Mesendoderm (in vitro differentiated cells): ENCODE measurements around the gene CHEK2. TPM values are rescaled to one million over a fixed set of nuclear protein-coding genes. Genes with fewer than 3 reads are reported as not detected.
A peak's percentile ranks its signal among the peaks of the same experiment; 100 is the strongest.

Source experiments
- DNase-seq: peaks from one replicate; pipeline ENCODE4 v3.0.0; 2013
- H2AK5ac ChIP-seq: 2 replicates; pipeline ENCODE4 v1.6.1; 2013; ENCODE audit warnings: low read length, inconsistent platforms
- H2BK120ac ChIP-seq: 2 replicates; pipeline ENCODE4 v1.6.1; 2013; ENCODE audit warnings: low read depth, mild to moderate bottlenecking, low read length, moderate library complexity, mixed read lengths
- H2BK15ac ChIP-seq: replicated peaks from 2 replicates; pipeline ENCODE4 v1.6.1; 2013; ENCODE audit warnings: low read depth, mild to moderate bottlenecking, moderate library complexity
- H2BK5ac ChIP-seq: 2 replicates; pipeline ENCODE4 v1.6.1; 2013; ENCODE audit warnings: low read length, inconsistent platforms
- H3K18ac ChIP-seq: 2 replicates; pipeline ENCODE4 v1.6.1; 2013; ENCODE audit warnings: mild to moderate bottlenecking, low read length, mixed read lengths
- H3K23ac ChIP-seq: one replicate; pipeline ENCODE4 v1.6.1; 2013; ENCODE audit warnings: low read length
- H3K27ac ChIP-seq: 2 replicates; pipeline ENCODE4 v1.5.1; 2013; ENCODE audit warnings: low read depth, mild to moderate bottlenecking, inconsistent platforms, low read length, moderate library complexity
- H3K27me3 ChIP-seq: 2 replicates; pipeline ENCODE4 v1.6.1; 2013; ENCODE audit warnings: low read length, control low read depth, mild to moderate bottlenecking, inconsistent platforms; ENCODE audit not compliant: insufficient read depth, poor library complexity
- H3K36me3 ChIP-seq: 2 replicates; pipeline ENCODE4 v1.6.1; 2013; ENCODE audit warnings: low read length, inconsistent platforms; ENCODE audit not compliant: control insufficient read depth, insufficient read depth
- H3K4ac ChIP-seq: one replicate; pipeline ENCODE4 v1.6.1; 2013; ENCODE audit warnings: low read depth, mild to moderate bottlenecking, low read length, moderate library complexity
- H3K4me1 ChIP-seq: 2 replicates; pipeline ENCODE4 v1.6.1; 2013; ENCODE audit warnings: low read depth, low read length, inconsistent platforms; ENCODE audit not compliant: control insufficient read depth
- H3K4me2 ChIP-seq: 2 replicates; pipeline ENCODE4 v1.6.1; 2013; ENCODE audit warnings: low read length
- H3K4me3 ChIP-seq: 2 replicates; pipeline ENCODE4 v1.5.1; 2013; ENCODE audit warnings: mild to moderate bottlenecking, low read length
- H3K56ac ChIP-seq: one replicate; pipeline ENCODE4 v1.6.1; 2013; ENCODE audit warnings: low read length
- H3K79me1 ChIP-seq: 2 replicates; pipeline ENCODE4 v1.6.1; 2013; ENCODE audit warnings: low read length, inconsistent platforms
- H3K79me2 ChIP-seq: 2 replicates; pipeline ENCODE4 v1.6.1; 2013; ENCODE audit warnings: mild to moderate bottlenecking, low read length; ENCODE audit not compliant: control insufficient read depth, insufficient read depth
- H3K9ac ChIP-seq: 2 replicates; pipeline ENCODE4 v1.6.1; 2013; ENCODE audit warnings: low read length, inconsistent platforms
- H4K5ac ChIP-seq: one replicate; pipeline ENCODE4 v1.6.1; 2013; ENCODE audit warnings: low read length
- H4K8ac ChIP-seq: one replicate; pipeline ENCODE4 v1.6.1; 2013; ENCODE audit warnings: low read depth, mild to moderate bottlenecking, control low read depth, low read length, moderate library complexity
- WGBS: extraction: QIAGEN DNeasy Blood & Tissue Kit; methylation state at CpG from one replicate; pipeline ENCODE4 v1.1.7; 2013; ENCODE audit warnings: low lambda C conversion rate, missing lambda C conversion rate; ENCODE audit not compliant: insufficient coverage; ENCODE audit errors: extremely low coverage; 5-methylcytosine and 5-hydroxymethylcytosine counted together
- polyA plus RNA-seq, 2 experiments: library from polyadenylated mRNA; stranded (reverse); fragments of 200-250 nt; gene quantifications; one replicate each; pipeline ENCODE4 v1.2.3, GENCODE V29; 2013

Gene CHEK2
- polyA plus RNA-seq (2013, experiment 1 of 2) = 55.2 TPM
- 55.9 TPM for polyA plus RNA-seq (2013, experiment 2 of 2)

DNA sequence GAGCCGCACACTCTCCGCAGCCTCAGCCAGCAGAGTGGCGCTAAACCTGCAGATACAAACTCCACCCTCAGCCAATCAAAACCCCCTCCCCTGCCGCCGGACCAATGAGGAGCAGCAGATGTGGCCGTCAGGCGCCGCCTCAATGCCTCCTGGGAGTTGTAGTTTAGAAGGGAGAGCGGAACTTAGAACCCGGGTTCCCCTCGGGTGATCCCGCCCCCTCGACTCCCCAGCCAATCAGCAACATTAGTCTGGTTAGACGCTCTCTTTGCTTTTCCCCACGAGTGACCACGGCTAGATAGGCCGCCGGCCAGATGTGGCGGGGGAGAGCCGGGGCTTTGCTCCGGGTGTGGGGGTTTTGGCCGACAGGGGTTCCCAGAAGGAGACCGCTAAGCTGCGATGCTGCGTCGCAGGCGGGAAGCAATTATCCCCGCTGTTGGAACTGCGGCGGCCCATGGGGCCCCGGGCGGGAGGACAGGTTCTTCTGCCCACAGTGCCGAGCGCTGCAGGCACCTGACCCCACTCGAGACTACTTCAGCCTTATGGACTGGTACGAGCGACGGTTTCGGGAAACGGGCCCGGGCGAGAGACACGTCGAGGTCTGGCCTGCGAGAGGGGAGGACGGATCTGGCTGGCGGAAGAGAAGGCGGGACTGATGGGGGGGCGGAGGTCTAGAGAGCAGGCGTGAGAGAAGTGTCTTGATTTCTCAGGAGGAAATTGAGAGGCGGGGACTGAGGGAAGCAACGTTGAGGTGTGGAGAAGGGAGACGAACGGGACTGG lies at the start of gene CHEK2, which contains the start of gene HSCB:
Gene CHEK2, minus strand, starts transcription at position 36 of the 777 bp plus-strand sequence. CDS start 7,099 bp downstream, outside the sequence.
Gene HSCB, plus strand, starts transcription at position 255 of the 777 bp plus-strand sequence. Its CDS starts 57 bp downstream, at position 312.
- Histone ChIP-seq H3K4me2 (peak within 1 kb of the TSS; percentile 80), H3K4me3 (peak within 1 kb of the TSS; percentile 68), H3K23ac (peak within 1 kb of the TSS; percentile 20), H3K56ac (peak within 1 kb of the TSS; percentile 92), H2BK15ac (no peak within 1 kb of the TSS), H4K8ac (no peak within 1 kb of the TSS), H4K5ac (peak within 1 kb of the TSS; percentile 35), H3K27ac (peak within 1 kb of the TSS; percentile 73), H2BK120ac (no peak within 1 kb of the TSS), H3K18ac (peak within 1 kb of the TSS; percentile 89), H2AK5ac (peak within 1 kb of the TSS; percentile 90), H3K4me1 (peaks cover 5% of the 10 kb centered on the region), H3K36me3 (peaks cover 4% of the 10 kb centered on the region), H2BK5ac (peak within 1 kb of the TSS; percentile 47), H3K79me1 (peaks cover 14% of the 10 kb centered on the region), H3K4ac (peak within 1 kb of the TSS; percentile 38), H3K79me2 (peaks cover 23% of the 10 kb centered on the region), H3K9ac (peak within 1 kb of the TSS; percentile 88), H3K27me3 (no peaks in the 10 kb centered on the region)
- peak; percentile 100 for DNase-seq
- WGBS = no CpG with 5 or more reads among the region's 54 CpGs

DNA sequence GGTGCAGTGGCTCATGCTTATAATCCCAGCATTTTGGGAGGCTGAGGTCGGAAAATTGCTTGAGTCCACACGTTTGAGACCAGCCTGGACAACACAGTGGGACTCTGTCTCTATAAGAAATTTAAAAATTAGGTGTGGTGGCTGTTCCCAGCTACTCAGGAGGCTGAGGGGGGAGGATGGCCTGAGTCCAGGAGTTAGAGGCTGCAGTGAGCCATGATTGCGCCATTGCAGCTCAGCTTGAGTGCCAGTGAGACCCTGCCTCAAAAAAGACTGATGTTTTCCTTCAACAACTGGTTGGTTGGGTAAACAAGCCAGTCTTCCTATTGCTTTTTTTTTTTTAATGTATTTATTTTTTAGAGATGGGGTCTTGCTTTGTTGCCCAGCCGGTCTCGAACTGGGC lies 49.5 kb upstream of the CHEK2 start:
- Histone ChIP-seq H3K79me2 (peaks cover 2% of the 10 kb centered on the region), H3K27me3 (no peaks in the 10 kb centered on the region), H3K79me1 (peaks cover 4% of the 10 kb centered on the region), H2BK15ac (no peak overlapping the region), H2AK5ac (no peak overlapping the region), H3K56ac (no peak overlapping the region), H4K8ac (no peak overlapping the region), H3K4me2 (no peak overlapping the region), H3K18ac (no peak overlapping the region), H3K4me1 (no peaks in the 10 kb centered on the region), H3K4ac (no peak overlapping the region), H4K5ac (no peak overlapping the region), H3K9ac (no peak overlapping the region), H3K27ac (no peak overlapping the region), H2BK5ac (no peak overlapping the region), H3K4me3 (no peak overlapping the region), H3K36me3 (peaks cover 10% of the 10 kb centered on the region), H3K23ac (no peak overlapping the region), H2BK120ac (no peak overlapping the region)
- no CpG with 5 or more reads among the region's 5 CpGs for WGBS
- DNase-seq = no peak

DNA sequence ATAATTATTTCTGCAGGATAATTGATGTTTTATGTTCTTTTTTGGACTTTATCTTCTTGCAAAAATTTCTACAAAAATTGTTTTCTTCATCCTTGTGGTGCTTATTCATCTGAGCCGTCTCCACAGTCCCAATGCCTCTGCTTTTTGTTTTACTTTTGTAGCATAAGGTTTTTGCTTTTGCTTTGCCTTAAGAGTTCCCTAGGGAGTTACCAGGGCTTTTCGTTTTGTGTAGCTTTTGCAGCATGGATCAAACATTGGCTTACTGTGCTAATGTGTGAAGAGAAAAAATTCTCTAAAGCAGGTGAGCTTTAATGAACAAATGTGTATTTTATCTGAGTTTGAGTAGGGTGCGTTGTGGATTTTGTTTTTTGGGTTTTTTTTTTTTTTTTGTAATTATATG lies 47.0 kb upstream of the CHEK2 start:
- Histone ChIP-seq H3K36me3 (peaks cover 9% of the 10 kb centered on the region), H2AK5ac (no peak overlapping the region), H3K4me1 (no peaks in the 10 kb centered on the region), H3K27me3 (no peaks in the 10 kb centered on the region), H4K8ac (no peak overlapping the region), H2BK5ac (no peak overlapping the region), H4K5ac (no peak overlapping the region), H3K79me1 (no peaks in the 10 kb centered on the region), H3K18ac (no peak overlapping the region), H3K79me2 (no peaks in the 10 kb centered on the region), H3K9ac (no peak overlapping the region), H2BK15ac (no peak overlapping the region), H3K27ac (no peak overlapping the region), H3K4me3 (no peak overlapping the region), H3K4ac (no peak overlapping the region), H3K23ac (no peak overlapping the region), H3K56ac (no peak overlapping the region), H2BK120ac (no peak overlapping the region), H3K4me2 (no peak overlapping the region)
- 100% methylated on average over 1 of the region's 3 CpGs for WGBS
- DNase-seq = no peak

DNA sequence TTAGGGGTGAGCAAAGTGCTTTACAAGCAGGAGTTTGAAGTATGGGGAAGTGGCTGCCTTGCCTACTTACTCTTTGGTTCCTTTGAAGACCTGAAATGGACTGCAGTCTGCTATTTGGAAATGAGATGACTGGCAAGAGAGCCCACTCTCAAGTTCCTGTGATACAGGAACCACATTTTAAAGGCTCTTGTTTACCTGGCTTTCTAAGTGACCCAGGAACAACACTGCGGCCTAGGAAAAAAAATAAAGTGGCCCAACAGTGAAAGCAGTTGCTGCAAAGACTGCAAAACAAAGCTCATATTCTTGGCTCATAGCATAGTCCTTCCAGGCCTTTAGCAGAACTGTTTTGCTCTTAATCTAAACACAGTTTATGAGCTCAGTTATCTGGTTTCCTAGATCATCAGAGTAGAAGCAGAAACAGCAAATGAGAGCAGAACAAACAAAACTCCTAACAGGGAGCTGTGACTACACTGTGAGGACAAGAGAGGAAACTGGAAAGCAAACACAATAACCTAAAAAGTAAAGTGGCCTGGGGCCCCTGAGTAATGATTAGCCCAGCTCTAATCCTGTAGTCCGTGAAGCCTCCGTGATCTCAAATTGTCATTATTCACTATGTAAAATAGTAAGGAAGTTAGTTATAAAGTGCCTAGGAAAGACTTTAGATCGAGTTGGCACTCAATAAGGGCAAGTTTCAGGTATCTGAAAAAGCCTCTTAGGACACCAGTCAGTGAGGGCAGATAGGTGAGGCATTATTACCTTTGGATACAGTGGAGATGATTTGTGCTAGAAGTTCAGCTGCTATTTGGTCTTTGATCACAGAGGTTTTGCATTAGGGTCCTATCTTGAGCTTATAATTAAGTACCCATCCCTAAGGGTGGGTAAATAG lies 42.4 kb upstream of the CHEK2 start:
- no peak overlapping the region for H3K23ac ChIP-seq
- no CpG with 5 or more reads among the region's 4 CpGs for WGBS
- H3K36me3 ChIP-seq = peaks cover 12% of the 10 kb centered on the region
- no peak overlapping the region for H3K9ac ChIP-seq
- no peak overlapping the region for H3K4me2 ChIP-seq
- no peak overlapping the region for H3K27ac ChIP-seq
- no peak overlapping the region for H2AK5ac ChIP-seq
- DNase-seq = no peak
- H2BK15ac ChIP-seq = no peak overlapping the region
- H4K8ac ChIP-seq = no peak overlapping the region
- H3K4me1 ChIP-seq = no peaks in the 10 kb centered on the region
- H3K79me1 ChIP-seq = peaks cover 2% of the 10 kb centered on the region
- no peak overlapping the region for H3K56ac ChIP-seq
- H2BK120ac ChIP-seq = no peak overlapping the region
- H3K4ac ChIP-seq = no peak overlapping the region
- no peak overlapping the region for H2BK5ac ChIP-seq
- peaks cover 6% of the 10 kb centered on the region for H3K79me2 ChIP-seq
- no peaks in the 10 kb centered on the region for H3K27me3 ChIP-seq
- H4K5ac ChIP-seq = no peak overlapping the region
- no peak overlapping the region for H3K18ac ChIP-seq
- H3K4me3 ChIP-seq = no peak overlapping the region

DNA sequence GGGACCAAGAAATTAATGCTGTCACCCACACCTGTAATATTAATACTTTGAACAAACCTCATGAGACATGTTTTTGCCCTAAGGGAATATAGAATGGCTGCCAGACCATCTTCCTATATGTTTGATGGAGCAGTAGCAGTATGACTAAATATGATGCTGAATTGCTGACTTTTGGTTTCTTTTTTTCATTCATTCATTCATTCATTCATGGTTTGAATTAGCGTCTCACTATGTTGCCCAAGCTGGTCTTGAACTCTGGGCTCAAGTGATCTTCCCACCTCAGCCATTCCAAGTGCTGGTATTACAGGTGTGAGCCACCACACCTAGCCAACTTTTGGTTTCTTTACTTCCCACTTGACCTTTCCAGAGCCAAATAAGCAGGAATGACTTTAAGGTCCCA lies 38.7 kb upstream of the CHEK2 start:
- Histone ChIP-seq H3K4ac (no peak overlapping the region), H3K56ac (no peak overlapping the region), H2BK120ac (no peak overlapping the region), H3K27me3 (no peaks in the 10 kb centered on the region), H3K23ac (no peak overlapping the region), H3K4me1 (no peaks in the 10 kb centered on the region), H2BK5ac (no peak overlapping the region), H3K79me1 (peaks cover 2% of the 10 kb centered on the region), H3K36me3 (peaks cover 8% of the 10 kb centered on the region), H3K18ac (no peak overlapping the region), H4K8ac (no peak overlapping the region), H2AK5ac (no peak overlapping the region), H3K4me3 (no peak overlapping the region), H3K4me2 (no peak overlapping the region), H2BK15ac (no peak overlapping the region), H3K79me2 (peaks cover 9% of the 10 kb centered on the region), H4K5ac (no peak overlapping the region), H3K27ac (no peak overlapping the region), H3K9ac (no peak overlapping the region)
- WGBS = no CpG with 5 or more reads among the region's 1 CpG
- no peak for DNase-seq
